ENCODE measurements around the gene NUF2. TPM values are rescaled to one million over a fixed set of nuclear protein-coding genes. Genes with fewer than 3 reads are reported as not detected.

Gene NUF2
- total and polyA plus RNA-seq, 10 of the 15 experiments (the other 5 are each of a cell fraction or from before 2014, with no cell fraction given), result 27.4 to 62.6 (median 49.1) TPM

DNA sequence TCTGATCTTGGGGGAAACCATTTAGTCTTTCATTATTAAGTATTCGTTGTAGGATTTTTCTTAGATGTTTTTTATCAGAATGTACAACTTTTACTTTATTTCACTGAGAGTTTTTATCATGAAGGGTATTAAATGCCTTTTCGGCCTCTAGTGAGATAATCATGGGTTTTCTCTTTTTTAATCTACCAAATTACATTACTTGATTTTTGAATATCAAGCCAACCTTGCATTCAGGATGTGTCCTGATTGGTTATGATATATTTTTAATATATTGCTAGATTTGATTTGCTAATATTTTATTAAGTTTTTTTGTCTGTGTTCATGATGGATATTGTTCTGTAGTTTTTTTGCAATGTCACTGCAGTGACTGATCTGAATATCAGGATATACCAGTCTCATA, 9.4 kb downstream of the NUF2 start:
- H3K4me2 ChIP-seq (ENCODE audit: control insufficient read depth, insufficient read depth), result no peak overlapping the region
- no peak overlapping the region for H3K4me3 ChIP-seq
- H3K36me3 ChIP-seq (ENCODE audit: control insufficient read depth in 2 of 2, insufficient read depth in 2 of 2, low read length in 1 of 2), result peaks cover 0 to 9% of the 10 kb centered on the region in 2 experiments; a peak in 2 of 4 replicates
- no peaks in the 10 kb centered on the region for H3K4me1 ChIP-seq (ENCODE audit: control insufficient read depth, insufficient read depth, low read length)
- RAD21 ChIA-PET (ENCODE audit: unreplicated experiment), result no interaction called here
- no TSS peak for BruUV-seq (replicated peaks)
- CTCF ChIA-PET, result no interaction called here
- H4K20me1 ChIP-seq (ENCODE audit: control insufficient read depth, insufficient read depth), result no peaks in the 10 kb centered on the region
- TF ChIP-seq SREBF1 (IDR thresholded peaks at IDR 0.05; ENCODE audit: low read length) (no peak), MYB (IDR thresholded peaks at IDR 0.05; ENCODE audit: borderline replicate concordance, low read depth, low read length) (no peak), POLR2AphosphoS2 (IDR thresholded peaks at IDR 0.05; ENCODE audit: low read depth, low read length) (no peak), CBX3 (IDR thresholded peaks at IDR 0.05; ENCODE audit: borderline replicate concordance, low read depth) (no peak), SIX5 (IDR thresholded peaks at IDR 0.05; ENCODE audit: low read depth, low read length, severe bottlenecking) (no peak), YBX1 (IDR thresholded peaks at IDR 0.05) (no peak), SMAD5 (IDR thresholded peaks at IDR 0.05; ENCODE audit: low read depth) (no peak), WRNIP1 (IDR thresholded peaks at IDR 0.05; ENCODE audit: borderline replicate concordance, low read depth, low read length) (no peak)
- no peak for ATAC-seq
- no peak for DNase-seq (ENCODE audit: low read depth, low spot score)
- in situ Hi-C loops (cut with MboI), result no loop called here
- no peak overlapping the region for H3K9ac ChIP-seq (ENCODE audit: control insufficient read depth, insufficient read depth, low read length)
- 93% methylated on average over 2 of the region's 2 CpGs for WGBS (ENCODE audit: insufficient coverage, insufficient replicate concordance, low lambda C conversion rate, missing lambda C conversion rate)
- H3K27me3 ChIP-seq (replicated peaks in 1 of 2; ENCODE audit: control insufficient read depth in 2 of 2, insufficient read depth in 2 of 2, low read length in 1 of 2), result no peaks in the 10 kb centered on the region
- H3K79me2 ChIP-seq (ENCODE audit: control insufficient read depth, insufficient read depth, low read length), result no peaks in the 10 kb centered on the region
- SMC1A ChIA-PET (ENCODE audit: uncharacterized antibody, unreplicated experiment), result no interaction called here
- no peak for FAIRE-seq
- H3K9me3 ChIP-seq (replicated peaks; ENCODE audit: control insufficient read depth, insufficient read depth, low read length), result no peaks in the 10 kb centered on the region; the same call in none of the 3 replicates
- H3K27ac ChIP-seq (ENCODE audit: control insufficient read depth, insufficient read depth), result no peak overlapping the region
- intact Hi-C loops (cut with micrococcal nuclease; ENCODE audit: unreplicated experiment), result no loop called here
- POLR2A ChIA-PET, result no interaction called here
- H2AFZ ChIP-seq (ENCODE audit: control insufficient read depth, low read depth, low read length), result no peak overlapping the region

DNA sequence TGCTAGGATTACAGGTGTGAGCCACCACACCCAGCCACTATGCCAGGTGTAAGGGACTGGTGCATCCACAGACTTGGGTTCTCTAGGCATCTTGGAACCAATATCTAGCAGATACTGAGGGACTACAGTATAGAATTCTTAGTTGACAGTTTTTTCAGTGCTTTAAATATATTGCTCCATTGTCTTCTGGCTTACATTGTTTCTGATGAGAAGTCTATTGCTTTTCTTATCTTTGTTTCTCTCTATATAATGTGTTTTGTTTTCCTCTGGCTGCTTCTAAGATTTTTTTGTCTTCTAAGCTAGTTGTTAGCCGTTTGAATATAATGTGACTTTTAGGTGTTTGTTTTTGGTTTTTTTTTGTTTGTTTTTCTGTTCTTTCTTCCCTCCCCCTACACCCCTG, 13.5 kb downstream of the NUF2 start:
- Histone ChIP-seq H2AFZ (ENCODE audit: control insufficient read depth, low read depth, low read length) (no peak overlapping the region), H3K79me2 (ENCODE audit: control insufficient read depth, insufficient read depth, low read length) (no peaks in the 10 kb centered on the region), H3K4me3 (no peak overlapping the region), H3K4me1 (ENCODE audit: control insufficient read depth, insufficient read depth, low read length) (no peaks in the 10 kb centered on the region), H3K36me3 (ENCODE audit: control insufficient read depth in 2 of 2, insufficient read depth in 2 of 2, low read length in 1 of 2) (peaks cover 0 to 6% of the 10 kb centered on the region in 2 experiments; a peak in 1 of 4 replicates), H3K9me3 (replicated peaks; ENCODE audit: control insufficient read depth, insufficient read depth, low read length) (no peaks in the 10 kb centered on the region; the same call in 1 of the 3 replicates), H3K27ac (ENCODE audit: control insufficient read depth, insufficient read depth) (no peak overlapping the region), H3K27me3 (replicated peaks in 1 of 2; ENCODE audit: control insufficient read depth in 2 of 2, insufficient read depth in 2 of 2, low read length in 1 of 2) (no peaks in the 10 kb centered on the region), H3K9ac (ENCODE audit: control insufficient read depth, insufficient read depth, low read length) (no peak overlapping the region), H4K20me1 (ENCODE audit: control insufficient read depth, insufficient read depth) (no peaks in the 10 kb centered on the region), H3K4me2 (ENCODE audit: control insufficient read depth, insufficient read depth) (no peak overlapping the region)
- no TSS peak for BruUV-seq (replicated peaks)
- TF ChIP-seq CBX5 (IDR thresholded peaks at IDR 0.05; ENCODE audit: low read depth) (peak; percentile 75; the same call in 1 of the 2 replicates), HSF1 (IDR thresholded peaks at IDR 0.05; ENCODE audit: low read depth, low read length) (no peak), WRNIP1 (IDR thresholded peaks at IDR 0.05; ENCODE audit: borderline replicate concordance, low read depth, low read length) (no peak)
- intact Hi-C loops (cut with micrococcal nuclease; ENCODE audit: unreplicated experiment) (no loop called here), in situ Hi-C loops (cut with MboI) (no loop called here)
- SMC1A ChIA-PET (ENCODE audit: uncharacterized antibody, unreplicated experiment), result no interaction called here
- CTCF ChIA-PET, result interaction anchor here (0.8 kb wide), 1 partner anchor 24 kb away, joined by 5 read pairs; no protein-coding TSS in a partner anchor
- ATAC-seq (no peak), DNase-seq (ENCODE audit: low read depth, low spot score) (no peak), FAIRE-seq (no peak)
- WGBS (ENCODE audit: insufficient coverage, insufficient replicate concordance, low lambda C conversion rate, missing lambda C conversion rate), result 100% methylated on average over 1 of the region's 1 CpG
- RAD21 ChIA-PET (ENCODE audit: unreplicated experiment), result no interaction called here
- POLR2A ChIA-PET, result no interaction called here

All from GM12878 (cell line).